DND-41 (cell line): ENCODE results near the gene USH1C.

Experiments
- ATAC-seq: fragments of 200-7000 bp; cut with Tn5 transposase; 3 replicates; pipeline ENCODE4 v1.9.1; 2021; ENCODE audit warnings: low read depth; ENCODE audit not compliant: insufficient read depth
- DNase-seq: peaks from one replicate; pipeline ENCODE4 v3.0.0-alpha.2; 2020
- H2AFZ ChIP-seq: 2 replicates; pipeline ENCODE4 v1.6.0; 2012; ENCODE audit warnings: low read depth, low read length
- H3K27ac ChIP-seq: 2 replicates; pipeline ENCODE4 v1.5.1; 2012; ENCODE audit warnings: low read length, inconsistent platforms
- H3K27me3 ChIP-seq: fragments of 200-600 bp; sonication (generic); 2 replicates; pipeline ENCODE4 v1.6.0; 2012; ENCODE audit warnings: low read length, mild to moderate bottlenecking, inconsistent platforms; ENCODE audit not compliant: insufficient read depth, poor library complexity
- H3K36me3 ChIP-seq: 2 replicates; pipeline ENCODE4 v1.5.1; 2012; ENCODE audit warnings: low read length, inconsistent platforms; ENCODE audit not compliant: insufficient read depth
- H3K4me1 ChIP-seq: 2 replicates; pipeline ENCODE4 v1.5.1; 2012; ENCODE audit warnings: mild to moderate bottlenecking, low read length; ENCODE audit not compliant: insufficient read depth
- H3K4me2 ChIP-seq: 2 replicates; pipeline ENCODE4 v1.6.0; 2012; ENCODE audit warnings: mild to moderate bottlenecking, moderate library complexity, low read length, inconsistent platforms; ENCODE audit not compliant: insufficient read depth
- H3K4me3 ChIP-seq, 2 experiments: fragments of 200-600 bp in 1 of 2; shearing (Covaris generic) in 1 of 2; 2 replicates each; pipeline ENCODE4 v1.5.1; 2012 to 2016; ENCODE audit warnings: inconsistent platforms in 2 of 2, low read length in 2 of 2, mild to moderate bottlenecking in 2 of 2, low read depth in 1 of 2, moderate library complexity in 1 of 2
- H3K79me2 ChIP-seq: 2 replicates; pipeline ENCODE4 v1.6.0; 2012; ENCODE audit warnings: low read length, inconsistent platforms; ENCODE audit not compliant: insufficient read depth
- H3K9ac ChIP-seq: 2 replicates; pipeline ENCODE4 v1.6.0; 2012; ENCODE audit warnings: low read depth, mild to moderate bottlenecking, inconsistent platforms, low read length, moderate library complexity
- H3K9me3 ChIP-seq: 2 replicates; pipeline ENCODE4 v1.5.1; 2012; ENCODE audit warnings: low read length, moderate library complexity, mild to moderate bottlenecking, inconsistent platforms; ENCODE audit not compliant: insufficient read depth, severe bottlenecking
- H4K20me1 ChIP-seq: 2 replicates; pipeline ENCODE4 v1.6.0; 2012; ENCODE audit warnings: low read length; ENCODE audit not compliant: insufficient read depth
- CTCF ChIP-seq: IDR thresholded peaks from 2 replicates; pipeline ENCODE4 v1.5.1; 2012; ENCODE audit warnings: borderline replicate concordance, low read length, moderate library complexity, mild to moderate bottlenecking; ENCODE audit not compliant: poor library complexity, severe bottlenecking; ENCODE audit errors: extremely low read depth
- EZH2 ChIP-seq: IDR thresholded peaks from 3 replicates; pipeline ENCODE4 v1.6.1; 2012; ENCODE audit warnings: borderline replicate concordance, low read depth, mild to moderate bottlenecking, moderate library complexity, low read length, inconsistent platforms; ENCODE audit not compliant: severe bottlenecking

The USH1C gene

DNA sequence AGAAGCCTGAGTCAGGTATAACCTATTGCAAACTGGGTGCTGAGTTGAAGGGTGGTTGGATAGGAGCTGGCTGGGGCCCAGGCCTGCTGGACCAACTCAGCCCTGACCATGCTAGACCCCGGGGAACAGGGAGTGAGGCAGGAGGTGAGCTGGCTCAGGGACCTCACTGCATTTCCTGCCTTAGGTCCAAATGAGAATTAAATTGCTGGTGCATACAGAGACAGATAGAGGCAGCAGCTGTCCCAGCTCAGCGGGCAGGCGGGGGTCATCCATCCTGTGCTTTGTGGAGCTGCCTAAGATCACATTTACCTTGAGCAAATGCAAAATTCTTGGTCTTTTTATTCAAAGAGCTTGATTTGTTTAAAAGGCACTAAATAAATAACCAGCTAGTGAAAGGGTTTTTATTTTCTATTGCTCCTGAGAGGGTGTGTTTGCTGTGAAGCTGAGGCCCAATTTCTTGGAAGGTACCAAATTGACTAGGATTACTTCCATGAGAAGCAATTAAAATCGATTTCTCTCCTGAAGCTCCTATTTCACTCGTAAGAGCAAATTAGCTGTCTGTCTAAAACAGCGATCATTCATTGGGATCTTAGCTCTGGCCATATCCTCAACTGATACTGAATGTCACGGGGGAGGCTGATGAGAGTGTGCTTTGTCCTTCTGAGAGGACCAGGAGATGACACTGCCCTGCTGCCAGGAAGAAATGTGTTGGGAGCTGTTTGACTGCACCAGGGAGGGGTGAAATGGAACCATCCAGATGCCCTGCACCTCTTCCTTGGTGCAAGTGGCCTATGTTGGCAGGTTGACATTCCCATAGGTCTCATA is 24.9 kb downstream of the USH1C start:
- no peaks in the 10 kb centered on the region for H3K36me3 ChIP-seq
- no peak overlapping the region for H3K4me3 ChIP-seq
- no peak overlapping the region for H2AFZ ChIP-seq
- no peak overlapping the region for H3K9ac ChIP-seq
- H3K9me3 ChIP-seq = no peaks in the 10 kb centered on the region
- no peak overlapping the region for H3K27ac ChIP-seq
- H3K79me2 ChIP-seq = no peaks in the 10 kb centered on the region
- TF ChIP-seq CTCF = no peak
- no peak for TF ChIP-seq EZH2
- H3K4me1 ChIP-seq = no peaks in the 10 kb centered on the region
- no peaks in the 10 kb centered on the region for H4K20me1 ChIP-seq
- no peak overlapping the region for H3K4me2 ChIP-seq
- no peaks in the 10 kb centered on the region for H3K27me3 ChIP-seq
- ATAC-seq (no peak), DNase-seq (no peak)

DNA sequence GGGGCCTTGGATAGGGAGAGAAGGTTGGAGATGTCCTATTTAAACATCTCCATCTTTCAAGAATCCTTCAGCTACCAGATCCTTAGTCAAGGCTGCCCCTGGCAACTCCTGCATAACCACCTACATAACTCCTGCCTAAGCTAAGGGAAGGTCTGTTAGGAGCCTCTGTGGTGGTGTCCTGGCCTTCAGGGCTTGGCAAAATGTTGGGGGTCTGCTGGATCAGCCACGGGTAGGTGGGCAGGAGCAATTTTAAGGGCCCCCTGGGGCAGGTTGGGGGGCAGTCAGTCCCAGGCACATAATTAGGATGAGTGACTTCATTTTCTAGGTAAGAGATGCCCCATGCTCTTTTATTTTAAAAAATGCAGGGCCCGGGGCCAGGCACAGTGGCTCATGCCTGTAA is 25.9 kb downstream of the USH1C start:
- ATAC-seq (no peak), DNase-seq (no peak)
- Histone ChIP-seq H3K36me3 (no peaks in the 10 kb centered on the region), H2AFZ (no peak overlapping the region), H3K4me2 (no peak overlapping the region), H3K4me3 (no peak overlapping the region), H3K27me3 (peaks cover 2% of the 10 kb centered on the region), H3K9ac (no peak overlapping the region), H3K4me1 (no peaks in the 10 kb centered on the region), H3K9me3 (no peaks in the 10 kb centered on the region), H3K27ac (no peak overlapping the region), H3K79me2 (no peaks in the 10 kb centered on the region), H4K20me1 (no peaks in the 10 kb centered on the region)
- TF ChIP-seq EZH2 = no peak
- TF ChIP-seq CTCF = no peak

DNA sequence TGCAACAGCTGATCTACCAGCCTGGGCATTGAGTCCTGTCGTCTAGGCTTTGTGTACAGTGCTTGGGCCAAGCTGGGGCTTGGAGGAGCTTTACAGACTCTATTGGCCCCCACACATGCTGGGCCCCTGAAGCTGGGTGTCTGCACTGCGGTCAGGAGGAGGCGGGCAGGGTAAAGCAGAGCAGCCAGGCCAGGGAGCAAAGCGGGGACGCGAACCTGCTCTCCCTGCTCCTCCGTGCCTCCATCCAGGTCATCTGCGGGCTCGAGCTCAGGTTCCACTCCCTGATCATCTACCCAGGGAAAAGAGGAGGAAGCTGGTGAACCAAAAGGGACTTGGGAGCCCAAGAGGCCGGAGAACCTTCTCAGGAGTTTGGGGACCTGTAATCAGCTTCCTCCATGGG is 27.0 kb downstream of the USH1C start:
- no peak for DNase-seq
- Histone ChIP-seq H3K9ac (no peak overlapping the region), H3K36me3 (no peaks in the 10 kb centered on the region), H3K4me1 (no peaks in the 10 kb centered on the region), H4K20me1 (no peaks in the 10 kb centered on the region), H3K4me2 (no peak overlapping the region), H3K27ac (no peak overlapping the region), H3K9me3 (no peaks in the 10 kb centered on the region), H3K27me3 (peaks cover 11% of the 10 kb centered on the region), H3K4me3 (no peak overlapping the region), H3K79me2 (no peaks in the 10 kb centered on the region), H2AFZ (no peak overlapping the region)
- TF ChIP-seq CTCF = no peak
- TF ChIP-seq EZH2 = no peak
- no peak for ATAC-seq
